GM18870 (cell line): ENCODE data around the gene MGARP.
"Not testable (repeated sequence)": the region's sequence is repeated elsewhere in the genome, so short reads cannot be mapped to it uniquely, and the experiment has no call there.

ENCODE experiments used
- ATAC-seq: cut with Tn5 transposase; IDR thresholded peaks from one replicate; pipeline ENCODE4 v1.9.1; 2021; ENCODE audit warnings: moderate library complexity; ENCODE audit not compliant: unreplicated experiment

The MGARP gene

DNA sequence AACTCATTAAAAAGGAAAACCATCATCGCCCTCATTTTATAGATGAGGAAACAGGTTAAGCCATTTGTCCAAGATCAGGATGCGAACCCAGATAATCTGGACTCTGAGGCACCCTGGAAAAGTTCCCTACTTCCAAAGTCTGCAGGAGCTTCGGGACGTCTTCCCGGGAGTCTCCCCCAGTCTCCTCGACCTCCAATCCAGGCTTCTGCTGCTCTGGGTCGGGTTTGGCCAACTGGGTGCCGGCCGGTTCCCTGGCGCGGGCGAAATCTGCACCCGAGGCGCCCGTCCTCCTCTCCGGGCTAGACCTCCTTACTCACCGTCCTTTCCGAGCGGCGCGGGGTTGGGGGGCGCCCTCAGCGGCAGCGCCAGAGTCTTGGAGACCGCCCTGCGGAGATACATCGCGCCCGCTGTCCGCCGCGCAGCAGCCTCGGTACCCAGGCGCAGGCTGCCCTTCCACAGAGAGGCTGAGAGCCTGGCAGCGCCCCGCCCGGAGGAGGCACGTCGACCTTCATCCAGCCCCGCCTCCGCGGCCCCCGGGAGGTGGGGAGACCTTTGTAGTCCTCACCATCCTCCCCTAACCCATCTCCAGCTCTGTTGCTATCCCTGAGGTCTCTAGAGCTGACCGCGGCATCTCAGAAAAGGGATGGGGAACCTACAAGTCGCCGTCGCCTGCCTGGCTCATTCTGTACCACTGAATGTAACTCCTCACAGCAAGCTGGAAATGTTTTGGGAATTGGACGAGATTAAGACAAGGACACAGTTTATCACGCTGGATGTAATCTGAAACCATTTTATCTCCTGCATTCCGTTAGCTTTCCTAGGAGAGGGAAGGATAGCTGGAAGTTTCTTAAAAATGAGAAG is at the start of gene MGARP:
TSS of gene MGARP (minus strand) at position 466 of the 861 bp plus-strand sequence. CDS start at position 399, 67 bp downstream.
- ATAC-seq, result no peak

DNA sequence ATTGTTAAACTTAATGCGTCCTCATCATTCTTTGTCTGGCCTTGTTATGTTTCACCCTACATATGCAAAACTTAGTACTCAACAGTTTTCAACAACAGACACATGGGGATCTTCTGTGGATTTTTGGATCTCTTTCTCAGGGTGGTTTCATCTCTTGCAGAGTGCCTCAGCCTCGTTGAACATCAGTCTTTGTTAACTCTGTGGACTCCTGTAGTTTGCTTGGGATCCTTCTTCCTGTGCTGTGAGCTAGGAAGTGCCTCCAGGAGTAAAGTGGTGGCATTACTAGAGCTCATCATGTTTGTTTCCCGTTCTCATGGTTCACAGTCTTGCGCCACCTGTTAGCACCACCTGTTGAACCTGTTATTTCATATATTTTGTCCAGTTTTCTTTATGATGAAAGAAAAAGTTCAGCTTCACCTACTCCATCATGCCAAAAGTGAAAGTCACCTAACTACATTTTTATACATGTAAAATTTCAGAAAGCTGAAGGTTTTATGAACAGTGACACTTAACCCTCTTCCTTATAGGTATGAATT is 49.7 kb upstream of the MGARP start:
- ATAC-seq, result no peak

DNA sequence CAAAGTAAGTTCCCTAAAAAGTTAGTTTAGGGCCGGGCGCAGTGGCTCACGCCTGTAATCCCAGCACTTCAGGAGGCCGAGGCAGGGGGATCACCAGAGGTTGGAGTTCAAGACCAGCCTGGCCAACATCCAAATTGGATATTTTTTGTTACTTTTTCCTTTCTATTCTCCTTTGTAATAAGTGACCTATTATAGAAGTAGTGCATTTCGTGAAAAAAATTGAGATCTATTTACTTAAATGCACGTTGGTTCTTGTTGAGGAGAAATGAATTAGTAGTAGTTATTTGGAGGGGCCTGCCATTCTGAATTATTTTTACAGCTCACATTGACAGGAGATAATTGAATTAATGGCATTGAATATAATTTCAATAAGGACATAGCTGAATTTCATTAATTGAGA is 44.6 kb upstream of the MGARP start:
- no peak for ATAC-seq

DNA sequence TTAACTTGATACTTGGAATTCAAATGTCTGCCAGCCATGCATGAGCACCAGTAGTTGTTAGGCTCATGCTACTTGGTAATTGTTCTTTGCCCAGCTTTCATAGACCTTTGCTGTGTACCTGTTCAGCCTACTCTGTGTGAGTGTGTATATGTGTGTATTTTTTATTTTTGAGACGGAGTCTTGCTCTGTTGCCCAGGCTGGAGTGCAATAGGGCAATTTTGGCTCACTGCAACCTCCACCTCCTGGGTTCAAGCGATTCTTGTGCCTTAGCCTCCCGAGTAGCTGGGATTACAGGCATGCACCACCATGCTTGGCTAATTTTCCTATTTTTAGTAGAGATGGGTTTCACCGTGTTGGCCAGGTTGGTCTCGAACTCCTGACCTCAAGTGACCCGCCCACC is 42.5 kb upstream of the MGARP start:
- ATAC-seq, result not testable (repeated sequence)

DNA sequence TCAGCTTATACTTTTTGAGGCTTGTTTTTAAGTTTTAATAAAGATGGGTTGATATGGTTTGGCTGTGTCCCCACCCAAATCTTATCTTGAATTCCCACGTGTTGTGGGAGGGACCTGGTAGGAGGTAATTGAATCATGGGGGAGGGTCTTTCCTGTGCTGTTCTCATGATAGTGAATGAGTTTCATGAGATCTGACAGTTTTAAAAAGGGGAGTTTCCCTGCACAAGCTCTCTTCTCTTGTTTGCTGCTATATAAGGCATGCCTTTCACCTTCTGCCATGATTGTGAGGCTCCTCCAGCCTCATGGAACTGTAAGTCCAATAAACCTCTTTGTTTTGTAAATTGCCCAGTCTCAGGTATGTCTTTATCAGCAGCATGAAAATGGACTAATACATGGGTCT is 42.0 kb upstream of the MGARP start:
- ATAC-seq, result not testable (repeated sequence)

DNA sequence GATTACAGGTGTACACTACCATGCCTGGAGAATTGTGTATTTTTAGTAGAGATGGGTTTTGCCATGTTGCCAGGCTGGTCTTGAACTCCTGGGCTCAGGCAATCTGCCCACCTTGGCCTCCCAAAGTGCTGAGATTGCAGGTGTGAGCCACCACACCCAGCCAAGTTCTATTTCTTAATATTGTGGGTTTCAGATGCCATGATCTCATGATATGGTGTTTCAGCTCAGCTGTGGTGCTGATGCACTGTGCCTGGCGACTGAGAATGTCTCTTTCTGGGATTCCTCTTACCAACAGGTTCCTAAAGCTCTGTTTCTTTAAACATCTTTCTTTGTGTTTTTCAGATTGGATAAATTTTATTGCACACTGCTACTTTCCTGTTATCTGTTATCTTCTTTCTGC is 39.5 kb upstream of the MGARP start:
- ATAC-seq, result no peak

DNA sequence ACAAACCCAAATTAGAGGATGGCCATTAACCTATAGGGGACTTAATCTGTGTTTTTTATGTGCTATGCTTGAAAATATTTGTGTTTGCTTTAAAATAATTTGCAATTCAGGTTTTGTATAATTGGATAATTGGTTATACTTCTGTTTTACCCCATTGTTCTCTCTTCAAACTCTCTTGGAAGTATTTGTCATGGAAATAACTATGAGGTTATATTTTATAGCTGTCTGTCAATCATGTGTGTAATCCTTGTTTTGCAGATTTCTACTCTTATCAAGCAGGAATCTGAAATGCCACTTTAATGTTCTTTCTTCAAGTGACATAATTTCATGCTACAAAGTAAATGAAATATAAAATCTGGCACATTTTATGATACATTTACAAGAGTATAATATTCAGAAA is 37.6 kb upstream of the MGARP start:
- ATAC-seq, result no peak

DNA sequence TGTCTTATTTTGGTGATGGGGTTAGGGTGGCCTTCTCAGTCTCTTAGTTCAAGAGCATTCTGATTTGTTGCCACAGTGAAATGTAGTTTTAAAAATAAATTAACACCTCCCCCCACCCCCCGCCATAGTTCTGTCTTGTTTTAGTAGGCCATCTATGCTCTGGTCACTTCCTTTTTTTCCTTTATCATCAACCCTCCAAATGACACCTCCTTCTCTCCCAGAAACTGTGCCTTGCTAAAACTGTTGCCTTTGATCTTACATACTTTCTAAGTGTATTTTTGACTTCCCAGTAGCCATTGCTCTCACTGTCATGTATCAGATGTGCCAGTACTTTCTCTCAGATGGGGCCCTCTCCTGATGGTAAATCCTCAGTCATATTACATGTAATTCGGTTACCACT is 36.7 kb upstream of the MGARP start:
- ATAC-seq, result no peak

DNA sequence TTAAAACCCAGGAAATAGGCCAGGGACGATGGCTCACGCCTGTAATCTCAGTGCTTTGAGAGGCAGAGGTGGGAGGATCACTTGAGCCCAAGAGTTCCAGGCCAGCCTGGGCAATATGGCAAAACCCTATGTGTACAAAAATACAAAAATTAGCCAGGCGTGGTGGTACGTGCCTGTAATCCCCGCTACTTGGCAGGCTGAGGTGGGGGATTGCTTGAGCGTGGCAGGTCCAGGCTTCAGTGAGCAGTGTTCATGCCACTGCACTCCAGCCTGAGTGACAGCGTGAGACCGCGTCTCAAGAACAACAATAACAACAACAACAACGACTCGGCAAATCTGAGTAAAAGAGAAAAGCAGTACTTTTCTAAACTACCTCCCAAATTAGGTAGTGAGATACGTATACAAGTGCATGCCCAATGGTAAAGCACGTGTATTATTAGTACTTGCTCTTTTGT is 35.2 kb upstream of the MGARP start:
- peak; percentile 68 for ATAC-seq

DNA sequence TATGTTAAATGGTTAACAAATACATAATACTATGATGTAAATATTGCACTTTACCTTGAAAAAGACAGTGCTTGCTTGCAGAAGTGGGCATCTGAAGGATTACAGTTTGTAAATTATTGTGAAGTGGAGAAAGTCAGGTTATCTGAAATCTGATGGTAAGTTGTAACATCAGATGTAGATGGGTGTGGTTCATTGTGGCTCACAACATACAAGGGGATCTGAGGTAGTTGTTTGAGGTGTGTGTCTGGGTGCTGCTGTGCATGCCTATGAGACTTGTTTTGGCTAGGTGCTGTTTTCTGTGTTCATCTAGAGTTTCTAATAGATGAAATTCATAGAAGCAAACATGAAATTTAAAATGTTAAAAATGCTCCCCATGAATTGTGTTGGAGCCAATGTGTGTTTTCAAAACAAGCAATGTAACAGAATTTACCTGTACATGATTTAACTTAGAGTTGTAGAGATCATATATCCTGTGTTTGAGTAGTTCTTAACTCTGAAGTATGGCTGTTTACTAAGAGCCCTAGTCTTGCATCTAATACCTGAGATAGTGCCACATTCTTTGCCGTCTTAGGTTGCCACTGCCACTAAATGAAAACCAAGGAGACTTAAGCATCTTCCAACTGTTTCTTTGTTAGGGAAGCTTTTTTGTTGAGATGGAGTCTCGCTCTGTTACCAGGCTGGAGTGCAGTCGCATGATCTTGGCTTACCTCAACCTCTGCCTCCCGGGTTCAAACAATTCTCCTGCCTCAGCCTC is 34.2 kb upstream of the MGARP start:
- ATAC-seq, result no peak

DNA sequence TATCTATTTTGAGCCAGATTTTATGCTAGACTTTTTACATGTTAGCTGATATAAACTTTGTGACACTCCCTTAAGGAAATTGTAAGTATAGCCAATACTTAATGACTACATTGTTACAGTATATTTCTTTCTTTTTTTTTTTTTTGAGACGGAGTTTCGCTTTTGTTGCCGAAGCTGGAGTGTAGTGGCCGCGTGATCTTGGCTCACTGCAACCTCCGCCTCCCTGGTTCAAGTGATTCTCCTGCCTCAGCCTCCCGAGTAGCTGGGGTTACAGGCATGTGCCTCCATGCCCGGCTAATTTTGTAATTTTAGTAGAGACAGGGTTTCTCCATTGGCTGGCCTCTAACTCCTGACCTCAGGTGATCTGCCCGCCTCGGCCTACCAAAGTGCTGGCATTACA is 33.4 kb upstream of the MGARP start:
- not testable (repeated sequence) for ATAC-seq

DNA sequence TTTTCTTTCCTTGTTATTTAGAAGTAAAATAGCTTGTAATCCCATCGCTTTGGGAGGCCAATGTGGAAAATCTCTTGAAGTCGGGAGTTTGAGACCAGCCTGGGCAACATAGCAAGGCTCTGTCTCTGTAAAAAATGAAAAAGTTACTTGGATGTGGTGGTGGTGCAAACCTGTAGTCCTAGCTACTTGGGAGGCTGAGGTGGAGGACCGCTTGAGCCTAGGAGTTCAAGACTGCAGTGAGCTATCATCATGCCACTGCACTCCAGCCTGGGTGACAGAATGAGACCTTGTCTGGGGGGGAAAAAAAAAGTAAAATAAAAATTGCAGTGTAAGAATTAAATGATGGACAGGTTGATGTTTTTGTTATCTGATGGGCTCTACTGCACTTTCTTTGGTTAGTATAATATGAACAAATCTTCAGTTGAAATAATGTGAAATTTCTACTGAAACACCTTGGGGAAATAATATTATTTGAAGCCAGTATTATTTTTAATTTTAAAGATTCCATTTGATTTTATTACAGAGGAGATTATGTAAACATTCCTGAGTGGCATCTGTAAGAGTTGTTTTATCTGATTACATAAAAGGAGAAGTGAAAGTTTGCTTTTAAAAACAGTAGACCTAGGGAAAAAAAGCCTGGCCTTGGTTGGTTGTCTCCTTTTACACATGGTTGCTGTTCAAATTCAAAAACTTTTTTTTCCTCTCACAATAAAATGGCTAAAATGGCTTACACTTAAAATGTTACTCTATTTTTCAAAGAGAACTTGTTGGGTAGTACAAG is 32.7 kb upstream of the MGARP start:
- ATAC-seq, result no peak

DNA sequence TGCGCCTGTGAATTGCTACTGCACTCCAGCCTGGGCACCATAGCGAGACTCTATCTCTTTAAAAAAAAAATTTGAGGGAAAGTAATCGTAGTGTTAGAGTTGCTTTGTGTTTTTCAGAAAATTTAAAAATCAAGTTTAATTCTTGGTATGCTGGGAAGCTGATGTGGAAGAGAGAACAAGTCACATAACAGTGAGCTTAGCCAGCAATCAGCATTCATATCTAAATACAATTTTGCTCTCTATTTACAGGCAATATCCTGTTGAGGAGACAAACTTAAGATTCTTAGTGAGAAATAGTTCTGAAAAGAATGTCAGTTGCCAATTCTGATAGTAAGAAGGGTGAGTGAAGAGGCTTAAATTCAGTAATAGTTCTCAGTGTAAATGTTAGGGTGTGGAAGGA is 31.9 kb upstream of the MGARP start:
- ATAC-seq, result no peak

DNA sequence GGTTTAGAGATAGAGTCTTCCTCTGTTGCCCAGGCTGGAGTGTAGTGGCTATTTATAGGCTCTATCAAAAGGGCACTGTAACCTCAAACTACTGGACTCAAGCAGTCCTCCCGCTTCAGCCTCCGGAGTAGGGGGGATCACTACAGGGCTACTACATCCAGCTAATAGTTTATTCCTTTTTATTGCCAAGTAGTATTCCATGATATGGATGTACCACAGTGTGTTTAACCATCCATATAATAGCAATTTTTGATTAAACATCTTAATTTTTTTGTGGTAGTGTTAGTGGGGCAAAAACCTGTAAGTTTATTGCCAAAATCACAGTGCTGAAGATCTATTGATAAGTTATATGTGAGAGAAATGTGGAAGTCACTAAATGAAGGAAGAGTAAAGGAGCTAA is 24.9 kb upstream of the MGARP start:
- no peak for ATAC-seq

DNA sequence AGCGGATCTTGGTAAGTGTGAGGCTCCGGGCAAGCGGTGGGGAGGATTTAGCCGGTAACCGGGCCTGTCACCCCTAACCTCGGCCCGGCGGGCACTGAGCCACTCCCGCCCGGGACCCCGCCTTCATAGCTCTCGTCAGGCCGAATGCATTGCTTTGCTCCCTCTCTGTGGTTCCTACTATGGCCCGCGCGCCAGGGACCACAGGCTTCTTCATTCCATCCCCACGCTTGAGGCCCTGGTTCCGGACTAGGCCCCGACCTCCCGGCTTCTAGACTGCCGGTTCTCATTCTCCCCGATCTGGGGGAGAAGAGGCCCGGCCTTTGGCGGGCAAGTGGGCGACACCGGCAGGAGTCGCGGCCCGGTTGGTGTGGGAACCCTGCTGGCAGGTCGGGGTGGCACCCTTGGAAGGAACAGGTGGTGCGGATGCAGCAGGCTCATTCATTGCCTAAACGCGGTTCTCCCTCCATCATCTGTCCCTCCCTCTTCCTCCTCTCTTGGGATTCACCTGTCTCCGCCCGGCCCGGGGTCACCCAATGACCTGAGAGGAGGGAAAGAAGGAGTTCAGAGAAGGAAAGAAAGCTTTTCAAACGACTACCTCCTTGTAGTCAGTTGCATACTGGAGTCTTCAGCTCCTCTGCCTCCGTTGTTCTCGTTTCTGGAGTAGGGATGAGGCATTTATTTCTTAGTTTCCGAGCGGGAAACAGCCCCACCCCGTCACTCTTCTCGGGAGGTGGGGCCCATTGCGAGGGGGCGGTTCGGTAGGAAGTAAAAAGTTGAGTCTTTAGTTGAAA is 22.0 kb upstream of the MGARP start, which contains the start of gene NDUFC1:
TSS of gene NDUFC1 (minus strand) at position 657 of the 791 bp plus-strand sequence. CDS start 6,679 bp downstream, outside the sequence.
- ATAC-seq, result peak; percentile 40

DNA sequence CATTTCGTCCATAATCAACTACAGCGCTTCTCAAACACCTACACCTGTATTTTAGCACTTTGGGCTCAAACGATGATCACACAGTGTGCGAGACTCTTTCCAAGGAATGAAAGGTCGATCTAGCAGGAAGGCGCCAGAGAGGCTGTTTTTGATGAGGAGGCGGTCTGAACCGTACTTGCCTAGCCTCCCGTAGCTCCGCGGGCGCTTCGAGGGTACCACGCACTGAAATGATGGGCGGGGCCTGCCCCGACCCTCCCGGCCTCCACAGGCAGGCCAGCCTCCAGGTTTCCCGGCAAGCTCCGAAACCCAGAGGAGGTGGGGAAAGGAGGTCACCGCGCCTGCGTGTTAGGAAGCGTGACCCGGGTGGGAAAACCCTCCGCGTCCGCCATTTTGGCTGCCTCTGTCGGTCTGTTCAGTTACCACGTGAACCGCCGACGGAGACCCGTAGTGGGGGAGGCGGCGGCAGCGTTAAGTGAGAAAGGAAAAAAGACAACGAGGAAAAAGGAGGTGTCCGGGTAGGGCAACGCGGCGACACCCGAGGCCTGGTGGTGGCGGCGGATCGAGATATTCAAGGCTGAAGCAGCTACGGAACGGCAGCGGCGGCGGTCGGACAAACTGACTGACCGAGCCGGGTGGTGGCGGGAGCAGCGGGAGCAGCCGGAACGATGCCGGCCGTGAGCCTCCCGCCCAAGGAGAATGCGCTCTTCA is 21.2 kb upstream of the MGARP start, which contains the start of gene NAA15:
TSS of gene NAA15 (plus strand) at position 393 of the 708 bp plus-strand sequence. CDS start at position 666, 273 bp downstream.
- ATAC-seq, result peak; percentile 75

DNA sequence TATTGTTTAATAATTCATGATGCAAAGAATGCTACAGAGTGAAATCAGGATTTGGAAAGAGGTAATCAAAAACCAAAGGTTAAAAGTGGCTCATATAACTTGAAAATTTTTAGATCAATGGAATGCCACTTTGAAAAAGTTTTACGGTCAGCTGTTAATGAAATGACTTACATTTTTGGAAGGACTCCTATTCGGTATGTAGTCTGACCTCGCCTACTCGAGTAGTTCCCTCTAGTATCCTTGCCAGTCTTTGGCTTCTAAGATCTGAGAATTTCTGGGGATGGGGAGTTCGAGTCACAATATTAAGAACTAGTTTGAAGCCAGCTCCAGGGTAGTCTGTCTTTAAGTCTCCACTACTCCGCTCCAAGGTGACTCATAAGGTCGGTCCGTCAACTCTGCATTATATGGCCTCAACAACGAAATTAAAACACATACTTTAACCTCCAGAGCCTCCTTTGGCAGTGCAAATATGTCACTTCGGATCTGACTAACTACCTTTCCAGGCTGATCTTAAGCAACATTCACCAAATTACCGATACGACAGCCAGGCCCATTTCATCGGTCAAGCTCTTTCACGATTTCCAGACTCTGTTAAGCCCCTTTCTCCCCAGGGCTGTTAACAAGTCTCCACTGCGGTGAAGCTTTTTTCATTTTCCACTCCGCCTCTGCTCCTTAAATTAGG is 20.5 kb upstream of the MGARP start:
- ATAC-seq, result peak; percentile 6

DNA sequence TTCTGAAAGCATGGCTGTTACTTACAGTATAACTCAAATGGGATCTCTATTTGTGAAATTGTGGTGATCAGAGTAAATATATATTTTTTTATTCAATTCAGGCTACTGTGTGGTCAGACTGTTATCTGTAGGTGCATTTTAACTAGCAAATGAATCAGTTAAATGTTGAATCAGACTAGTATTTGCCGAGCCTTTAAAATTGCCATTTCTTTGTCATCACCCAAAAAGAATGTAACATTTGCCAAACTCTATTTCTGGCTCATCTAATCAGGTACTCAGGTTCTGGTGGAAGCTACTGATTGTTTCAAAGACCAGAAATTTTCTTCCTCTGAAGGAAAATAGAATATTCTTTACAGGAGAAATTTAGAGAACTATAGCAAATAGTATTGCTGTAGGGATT is 19.5 kb upstream of the MGARP start:
- ATAC-seq, result no peak

DNA sequence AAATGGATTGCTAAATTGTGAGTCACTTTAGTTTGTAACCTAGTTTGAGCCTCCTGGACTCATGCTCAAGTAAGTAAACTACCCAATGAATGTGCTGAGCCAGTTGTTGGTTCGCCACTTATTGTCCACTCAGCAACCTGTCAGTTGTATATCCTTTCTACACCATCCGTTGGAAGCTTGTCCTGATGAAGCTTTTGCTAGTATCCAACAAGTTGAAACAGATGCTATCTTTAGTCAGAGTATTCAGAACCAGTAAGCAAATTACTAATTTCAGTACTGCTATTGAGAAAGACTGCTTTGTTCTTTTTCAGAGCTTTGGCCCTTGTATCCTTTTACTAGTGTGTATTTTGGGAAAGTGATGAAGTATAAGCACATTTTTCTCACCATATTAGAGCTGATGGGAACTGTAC is 17.0 kb upstream of the MGARP start:
- no peak for ATAC-seq
